HG03045 (cell line): Measurements from ENCODE around the gene FIGNL1.

Experiments
- ATAC-seq: cut with Tn5 transposase; IDR thresholded peaks from one replicate; pipeline ENCODE4 v1.9.1; 2021; ENCODE audit warnings: mild to moderate bottlenecking, moderate library complexity; ENCODE audit not compliant: unreplicated experiment

Gene FIGNL1

DNA sequence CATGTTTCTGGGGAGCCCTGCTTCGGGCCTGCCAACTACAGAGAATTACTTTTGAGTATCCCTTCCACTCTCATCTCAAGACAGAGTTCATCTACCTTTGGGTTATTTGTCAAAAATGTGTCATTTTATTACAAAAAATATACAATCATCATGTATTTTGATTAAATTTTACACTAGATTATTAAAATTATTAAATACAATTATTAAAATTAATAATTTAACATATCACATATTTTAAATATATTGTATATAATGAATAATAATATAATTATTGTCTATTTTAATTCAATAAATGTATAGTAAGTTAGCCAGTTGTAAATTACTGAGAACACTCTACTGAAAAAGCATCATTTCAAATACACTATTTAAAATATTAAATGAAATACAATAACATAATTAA is 50.9 kb downstream of the FIGNL1 start:
- ATAC-seq, result no peak

DNA sequence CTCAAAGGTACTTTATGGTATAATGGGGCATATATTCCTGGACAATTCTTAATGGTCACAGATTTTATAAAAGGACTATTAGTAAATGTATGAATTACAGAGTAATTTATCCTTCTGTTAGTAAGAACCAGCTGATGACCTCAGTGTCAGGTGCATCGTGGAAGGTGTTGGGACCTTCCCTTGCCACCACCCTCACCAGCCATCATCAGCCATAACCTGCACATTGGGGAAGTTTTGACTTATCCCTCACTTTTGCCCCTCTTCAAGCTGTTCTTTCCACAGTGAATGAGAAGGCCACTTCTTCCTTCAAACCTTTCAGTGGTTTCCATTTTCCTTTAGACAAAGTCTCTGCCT is 52.2 kb downstream of the FIGNL1 start:
- ATAC-seq, result no peak

DNA sequence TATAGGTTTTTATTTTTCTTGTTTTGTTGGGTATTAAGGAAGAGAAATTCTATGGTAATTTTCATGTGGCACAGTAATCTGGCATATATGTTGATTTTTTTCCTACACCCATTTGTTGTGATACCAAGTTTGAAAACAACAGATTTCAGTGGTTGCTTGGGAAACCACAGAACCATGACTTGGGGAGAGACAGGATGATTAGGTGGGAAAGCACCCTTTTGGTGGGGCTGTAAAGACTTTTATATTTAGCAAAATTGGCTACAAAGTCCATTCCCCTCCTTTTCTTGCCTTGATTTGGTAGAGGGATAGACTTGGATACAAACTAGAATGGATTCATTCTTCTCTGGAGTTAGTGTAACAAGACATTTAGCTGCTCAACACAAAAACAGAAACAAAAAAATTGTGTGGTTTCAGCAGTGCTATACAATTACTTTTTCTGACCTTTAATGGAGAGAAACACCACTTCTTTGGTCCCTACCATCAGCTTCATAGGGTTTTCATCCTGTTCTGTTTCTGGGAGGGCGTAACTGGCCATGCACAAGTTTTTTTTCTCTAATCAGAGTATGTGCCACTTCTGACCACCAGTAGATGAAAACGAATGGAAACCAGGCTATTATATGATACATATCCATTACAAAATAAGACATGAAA is 52.7 kb downstream of the FIGNL1 start:
- ATAC-seq, result peak; percentile 66

DNA sequence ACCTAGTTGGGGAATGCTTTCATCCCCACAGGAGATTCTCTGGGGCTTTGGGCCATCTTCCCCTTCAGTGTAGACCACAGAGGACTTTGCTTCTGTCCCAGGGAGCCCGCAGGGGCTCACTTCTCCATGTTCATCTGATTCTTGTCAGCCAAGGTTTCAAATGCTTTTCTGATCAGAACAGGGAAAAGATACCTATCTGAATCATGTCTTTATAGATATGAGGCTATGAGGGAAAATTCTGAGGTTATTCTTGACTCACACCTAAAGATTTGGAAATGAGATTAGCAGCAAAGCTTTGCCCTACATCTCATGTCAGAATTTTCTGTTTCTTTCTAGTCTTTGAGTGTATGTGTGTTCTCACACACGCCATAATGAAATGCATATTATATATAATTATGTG is 53.3 kb downstream of the FIGNL1 start:
- peak; percentile 6 for ATAC-seq

DNA sequence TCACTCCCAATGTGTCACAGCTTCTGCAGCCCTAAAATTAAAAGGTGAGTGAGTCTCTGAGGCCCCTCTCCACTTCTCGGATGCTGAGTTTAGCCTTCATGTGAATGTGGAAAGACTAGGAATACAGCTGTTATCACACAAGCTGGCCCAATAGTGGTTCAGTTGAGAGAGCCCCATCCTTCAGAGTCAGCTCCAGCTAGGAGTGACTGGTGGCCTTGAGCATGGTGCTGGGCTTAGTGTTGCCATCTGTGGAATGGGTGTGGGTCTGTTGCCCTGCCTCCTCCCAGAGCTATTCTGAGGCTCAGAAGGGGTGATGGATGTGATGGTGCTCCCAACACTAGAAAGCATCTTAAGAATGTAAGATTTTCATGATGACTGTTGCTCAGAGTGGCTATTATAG is 55.8 kb downstream of the FIGNL1 start:
- no peak for ATAC-seq
